ENCODE results near the gene TANK.

DNA sequence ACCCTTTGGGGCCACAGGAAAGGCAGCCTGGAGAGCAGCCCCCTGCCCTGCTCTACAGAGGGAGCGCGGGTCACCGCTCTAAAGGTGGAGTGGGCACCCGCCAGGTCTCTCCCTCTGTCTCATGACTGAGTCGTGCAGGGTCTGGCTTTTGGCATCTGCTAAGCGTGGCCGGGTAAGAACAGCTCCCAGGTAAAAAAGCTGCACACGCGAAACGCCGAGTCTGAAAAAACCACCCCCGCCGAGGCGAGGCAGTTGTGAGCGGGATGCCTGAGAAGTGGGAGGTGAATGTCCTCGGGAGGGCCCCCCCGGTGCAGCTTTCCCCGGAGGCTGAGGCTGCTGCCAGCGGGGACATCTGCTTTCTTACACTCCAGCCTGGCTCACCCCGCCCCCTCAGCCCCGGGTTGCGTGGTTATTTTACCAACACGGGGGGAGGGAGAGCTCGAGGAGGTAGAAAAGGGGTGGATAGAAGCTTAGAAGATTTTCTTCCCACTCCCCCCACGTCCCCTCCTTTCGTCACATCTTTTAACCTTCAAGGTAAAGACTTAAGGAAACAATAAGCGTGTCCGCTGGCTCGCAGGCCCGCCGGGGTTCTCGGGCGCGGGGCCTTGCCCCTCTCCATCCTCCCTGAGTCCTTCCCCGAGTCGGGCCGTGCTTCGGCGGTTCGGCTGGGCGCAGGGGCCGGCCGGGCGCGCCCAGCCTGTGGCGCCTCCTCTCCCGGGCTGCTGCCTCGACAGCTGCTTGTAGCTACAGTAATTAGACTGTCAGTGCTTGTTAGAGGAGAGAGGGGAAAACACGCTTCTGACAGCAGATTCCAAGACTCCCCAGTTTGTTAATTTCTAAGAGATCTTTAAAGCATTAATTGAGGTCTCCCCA is 77.4 kb downstream of the TANK start:
- no peak for TF ChIP-seq CTCF (IDR thresholded peaks at IDR 0.05; ENCODE audit: borderline replicate concordance, extremely low read depth, low read length, poor library complexity, severe bottlenecking)
- no peak for TF ChIP-seq EZH2 (IDR thresholded peaks at IDR 0.05; ENCODE audit: borderline replicate concordance, low read depth, low read length, severe bottlenecking)
